NCI-H1417 treated with DMSO at 0.1 percent for 48 hours (cell line): ENCODE results near the gene DOCK3.
"Not testable (repeated sequence)": the region's sequence is repeated elsewhere in the genome, so short reads cannot be mapped to it uniquely, and the experiment has no call there.

Experiments used
- DNase-seq: peaks from one replicate; lab custom pipeline; 2025; lab: John Stamatoyannopoulos, UW

Gene DOCK3

GRCh38 chr3:51386159-51386851 is 711.6 kb downstream of the DOCK3 start:
- DNase-seq = no peak

GRCh38 chr3:51386852-51387229 is 712.1 kb downstream of the DOCK3 start:
- no peak for DNase-seq

GRCh38 chr3:51387281-51387680 is 712.6 kb downstream of the DOCK3 start:
- DNase-seq = not testable (repeated sequence)

- DNase-seq = no peak
Observed at GRCh38 chr3:51388286-51389029, 713.7 kb downstream of the DOCK3 start.

- no peak for DNase-seq
Observed at GRCh38 chr3:51389423-51390183, 714.9 kb downstream of the DOCK3 start.

GRCh38 chr3:51390246-51391074 is 715.7 kb downstream of the DOCK3 start:
- no peak for DNase-seq

- DNase-seq = peak; percentile 23
Observed at GRCh38 chr3:51391075-51391565, 716.4 kb downstream of the DOCK3 start, which contains the start of gene RBM15B. TSS of gene RBM15B (plus strand) at chr3:51391285. CDS start at chr3:51391400, 115 bp downstream.

GRCh38 chr3:51391566-51392354 is 717.0 kb downstream of the DOCK3 start:
- DNase-seq = no peak

GRCh38 chr3:51392355-51393133 is 717.8 kb downstream of the DOCK3 start:
- DNase-seq = no peak

GRCh38 chr3:51393134-51393495 is 718.4 kb downstream of the DOCK3 start:
- no peak for DNase-seq

GRCh38 chr3:51393564-51393963 is 718.8 kb downstream of the DOCK3 start:
- no peak for DNase-seq

GRCh38 chr3:51394541-51394940 is 719.8 kb downstream of the DOCK3 start:
- DNase-seq = no peak

GRCh38 chr3:51395493-51396213 is 720.9 kb downstream of the DOCK3 start:
- DNase-seq = no peak

GRCh38 chr3:51396401-51396800 is 721.7 kb downstream of the DOCK3 start:
- no peak for DNase-seq

GRCh38 chr3:51397392-51397791 is 722.7 kb downstream of the DOCK3 start:
- no peak for DNase-seq

GRCh38 chr3:51398595-51399310 is 724.0 kb downstream of the DOCK3 start:
- no peak for DNase-seq

- no peak for DNase-seq
Observed at GRCh38 chr3:51400166-51400565, 725.4 kb downstream of the DOCK3 start.

- DNase-seq = no peak
Observed at GRCh38 chr3:51401735-51402134, 727.0 kb downstream of the DOCK3 start.

- no peak for DNase-seq
Observed at GRCh38 chr3:51403675-51404074, 728.9 kb downstream of the DOCK3 start.
